SH-SY5Y (cell line): Measurements from ENCODE around the gene PPP1R15B.

Source experiments
- GATA2 ChIP-seq: IDR thresholded peaks from 2 replicates; pipeline ENCODE4 v1.6.1; 2011; ENCODE audit warnings: mild to moderate bottlenecking, low read depth, low read length
- GATA3 ChIP-seq: IDR thresholded peaks from 2 replicates; pipeline ENCODE4 v1.6.1; 2011; ENCODE audit warnings: low read depth, mild to moderate bottlenecking, low read length, moderate library complexity

DNA sequence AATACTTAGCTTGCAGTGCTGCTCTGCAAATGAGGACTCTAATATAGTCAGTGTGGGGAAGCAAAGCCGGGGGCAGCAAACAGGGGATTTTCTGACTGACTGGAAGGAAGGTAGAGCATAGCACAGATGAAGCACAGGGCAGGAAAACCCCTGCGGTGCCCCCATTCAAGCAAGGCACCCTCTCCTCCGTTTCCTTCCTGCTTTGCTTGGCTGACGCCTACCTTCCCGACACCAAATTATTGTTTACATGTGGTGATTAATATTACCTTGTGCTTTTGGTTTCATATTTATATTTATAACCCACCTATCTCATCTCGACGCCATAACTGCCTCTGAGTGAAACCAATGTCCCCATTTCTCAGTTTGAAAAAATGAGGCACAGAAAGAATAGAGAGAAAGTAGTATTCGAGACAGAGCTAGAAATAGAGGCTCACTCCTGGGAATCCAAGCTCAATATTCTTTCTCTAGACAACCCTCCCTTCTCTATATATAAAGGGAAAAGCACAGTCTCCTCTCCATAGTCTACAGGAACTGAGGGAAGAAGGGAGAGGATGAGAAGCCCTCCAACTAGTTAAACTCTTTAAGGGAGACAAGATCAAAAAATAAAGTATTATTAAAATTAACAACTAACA is 41.6 kb upstream of the PPP1R15B start:
- TF ChIP-seq GATA2 (no peak), GATA3 (no peak)
